Smooth muscle cell of bladder (primary cell): ENCODE results near the gene GIT2. TPM values are rescaled to one million over a fixed set of nuclear protein-coding genes. Genes with fewer than 3 reads are reported as not detected.

Experiments
- total RNA-seq: library from RNA; depleted of rRNA; stranded (reverse); fragments of >200 nt; gene quantifications from 2 replicates; pipeline ENCODE4 v1.2.3, GENCODE V29; 2014

Gene GIT2, protein sequence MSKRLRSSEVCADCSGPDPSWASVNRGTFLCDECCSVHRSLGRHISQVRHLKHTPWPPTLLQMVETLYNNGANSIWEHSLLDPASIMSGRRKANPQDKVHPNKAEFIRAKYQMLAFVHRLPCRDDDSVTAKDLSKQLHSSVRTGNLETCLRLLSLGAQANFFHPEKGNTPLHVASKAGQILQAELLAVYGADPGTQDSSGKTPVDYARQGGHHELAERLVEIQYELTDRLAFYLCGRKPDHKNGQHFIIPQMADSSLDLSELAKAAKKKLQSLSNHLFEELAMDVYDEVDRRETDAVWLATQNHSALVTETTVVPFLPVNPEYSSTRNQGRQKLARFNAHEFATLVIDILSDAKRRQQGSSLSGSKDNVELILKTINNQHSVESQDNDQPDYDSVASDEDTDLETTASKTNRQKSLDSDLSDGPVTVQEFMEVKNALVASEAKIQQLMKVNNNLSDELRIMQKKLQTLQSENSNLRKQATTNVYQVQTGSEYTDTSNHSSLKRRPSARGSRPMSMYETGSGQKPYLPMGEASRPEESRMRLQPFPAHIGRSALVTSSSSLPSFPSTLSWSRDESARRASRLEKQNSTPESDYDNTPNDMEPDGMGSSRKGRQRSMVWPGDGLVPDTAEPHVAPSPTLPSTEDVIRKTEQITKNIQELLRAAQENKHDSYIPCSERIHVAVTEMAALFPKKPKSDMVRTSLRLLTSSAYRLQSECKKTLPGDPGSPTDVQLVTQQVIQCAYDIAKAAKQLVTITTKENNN
- 27.7 and 35.8 TPM in 2 replicates for total RNA-seq

DNA sequence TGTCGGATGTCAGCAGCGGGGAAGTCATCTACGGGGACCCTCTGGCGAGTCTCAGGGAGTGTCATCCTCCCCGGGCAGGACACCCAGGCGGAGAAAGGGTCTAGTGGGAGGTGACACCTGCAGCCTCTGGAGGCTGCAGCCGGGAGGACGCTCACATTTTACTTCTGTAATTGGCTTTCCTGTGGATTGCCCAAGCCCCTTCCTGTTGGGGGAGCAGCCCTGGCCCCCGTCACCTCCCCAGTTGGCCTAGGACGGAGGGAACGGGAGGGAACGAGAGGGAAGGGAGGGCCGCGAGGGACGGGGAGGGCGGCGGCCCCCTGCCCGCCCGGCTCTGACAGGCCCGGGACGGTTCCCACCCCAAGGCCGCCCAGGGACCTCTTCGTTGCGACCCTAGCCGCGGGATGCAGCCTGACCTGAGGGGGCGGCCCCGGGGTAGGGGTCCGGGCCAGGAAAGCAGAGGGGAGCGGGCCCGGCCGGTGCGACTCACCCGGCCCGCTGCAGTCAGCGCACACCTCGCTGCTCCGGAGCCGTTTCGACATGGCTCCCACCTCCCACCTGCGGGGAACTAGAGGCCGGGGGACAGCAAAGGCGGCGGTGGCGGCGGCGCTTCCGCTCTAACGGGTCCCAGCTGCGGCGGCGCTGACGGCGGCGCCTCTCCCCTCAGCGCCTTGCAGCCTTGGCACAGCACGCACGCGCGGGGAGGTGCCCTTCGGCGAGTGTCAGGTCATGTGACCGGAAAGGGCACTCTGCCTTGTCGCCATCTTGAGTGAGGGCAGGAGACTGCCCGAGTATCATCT, at the start of gene GIT2:
GIT2 (minus strand) TSS at position 683 of the 797 bp plus-strand sequence; CDS start at position 539, 144 bp downstream.

DNA sequence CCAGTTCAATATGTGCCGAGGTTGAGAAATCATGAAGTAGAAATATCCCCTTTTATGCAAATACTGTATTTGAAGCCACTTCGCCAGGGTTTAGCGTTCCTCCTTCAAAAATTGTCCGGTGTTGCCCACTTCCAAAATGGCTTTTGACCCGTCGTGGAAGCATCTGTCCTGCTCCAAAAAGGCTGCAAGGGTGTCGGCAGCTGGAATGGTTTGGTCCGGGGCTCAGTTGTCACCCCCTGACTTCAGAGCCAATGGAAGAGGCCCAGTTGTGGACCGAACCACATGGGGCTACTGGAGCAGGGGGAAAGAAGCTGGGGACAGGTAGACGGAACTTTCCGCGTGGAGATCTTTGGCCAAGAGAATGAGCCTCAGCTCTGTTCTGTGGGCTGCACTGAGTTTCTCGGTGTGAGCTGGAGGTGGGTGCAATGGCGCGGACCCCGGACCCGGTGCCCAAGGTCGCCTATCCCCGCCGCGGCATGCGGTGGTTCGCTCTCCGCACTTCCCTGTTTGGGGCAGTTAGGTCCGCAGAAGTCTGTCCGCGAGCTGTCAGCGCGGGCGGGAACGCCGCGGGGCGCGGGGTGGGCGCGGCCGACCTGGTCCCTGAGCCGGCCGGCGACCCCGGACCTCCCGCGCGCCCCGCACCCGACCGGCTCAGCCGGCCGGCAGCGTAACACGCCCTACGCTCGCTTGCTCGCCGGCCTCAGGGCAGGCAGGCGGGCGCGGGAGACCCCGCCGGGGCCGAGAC, 2.9 kb upstream of the GIT2 start, which contains the start of gene ANKRD13A:
ANKRD13A (plus strand) TSS at position 527 of the 745 bp plus-strand sequence. CDS start 259 bp downstream, outside the sequence.

DNA sequence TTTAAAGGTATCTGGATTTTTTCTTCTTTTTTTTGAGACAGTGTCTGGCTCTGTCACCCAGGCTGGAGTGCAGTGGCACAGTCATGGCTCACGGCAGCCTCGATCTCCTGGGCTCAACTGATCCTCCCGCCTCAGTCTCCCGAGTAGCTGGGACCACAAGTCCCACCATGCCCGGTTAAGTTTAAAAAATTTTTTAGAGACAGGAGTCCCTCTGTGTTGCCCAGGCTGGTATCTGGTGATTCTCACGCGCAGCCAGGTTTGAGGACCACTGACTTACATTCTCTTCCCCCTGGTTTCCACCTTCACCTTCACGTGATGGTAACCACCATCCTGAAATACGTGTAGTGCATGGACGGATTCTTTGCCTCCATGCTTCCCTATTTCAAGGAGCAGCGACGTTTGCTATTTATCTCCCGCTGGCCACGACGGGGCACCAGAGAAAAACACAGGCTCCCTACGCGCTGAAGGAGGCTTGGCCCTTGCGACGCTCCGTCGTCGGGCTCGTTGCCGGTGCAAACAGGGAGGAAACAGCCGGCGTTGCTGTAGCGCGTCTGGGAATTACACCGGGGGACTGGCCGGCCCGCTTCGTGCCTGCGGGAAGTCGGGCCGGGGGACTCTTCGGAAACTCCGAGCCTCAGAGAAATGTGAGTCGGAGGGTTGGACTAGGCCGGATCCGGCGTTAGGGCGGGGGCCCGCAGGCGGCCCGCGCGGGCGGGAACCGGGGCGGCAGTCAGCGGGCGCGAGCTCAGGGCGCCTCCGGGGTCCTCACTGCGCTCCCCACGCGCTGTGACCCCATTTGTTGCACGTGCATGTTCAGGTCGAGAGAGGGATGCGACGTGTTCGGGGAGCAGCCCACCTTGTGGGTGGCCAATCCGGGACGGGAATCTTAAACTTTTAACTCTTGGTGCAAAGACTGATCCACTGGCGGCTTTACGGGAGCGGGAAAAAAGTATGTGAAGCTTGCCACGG, 96.1 kb downstream of the GIT2 start, which contains the start of gene TCHP:
TCHP (plus strand) TSS at position 492 of the 969 bp plus-strand sequence. CDS start 2,753 bp downstream, outside the sequence.

DNA sequence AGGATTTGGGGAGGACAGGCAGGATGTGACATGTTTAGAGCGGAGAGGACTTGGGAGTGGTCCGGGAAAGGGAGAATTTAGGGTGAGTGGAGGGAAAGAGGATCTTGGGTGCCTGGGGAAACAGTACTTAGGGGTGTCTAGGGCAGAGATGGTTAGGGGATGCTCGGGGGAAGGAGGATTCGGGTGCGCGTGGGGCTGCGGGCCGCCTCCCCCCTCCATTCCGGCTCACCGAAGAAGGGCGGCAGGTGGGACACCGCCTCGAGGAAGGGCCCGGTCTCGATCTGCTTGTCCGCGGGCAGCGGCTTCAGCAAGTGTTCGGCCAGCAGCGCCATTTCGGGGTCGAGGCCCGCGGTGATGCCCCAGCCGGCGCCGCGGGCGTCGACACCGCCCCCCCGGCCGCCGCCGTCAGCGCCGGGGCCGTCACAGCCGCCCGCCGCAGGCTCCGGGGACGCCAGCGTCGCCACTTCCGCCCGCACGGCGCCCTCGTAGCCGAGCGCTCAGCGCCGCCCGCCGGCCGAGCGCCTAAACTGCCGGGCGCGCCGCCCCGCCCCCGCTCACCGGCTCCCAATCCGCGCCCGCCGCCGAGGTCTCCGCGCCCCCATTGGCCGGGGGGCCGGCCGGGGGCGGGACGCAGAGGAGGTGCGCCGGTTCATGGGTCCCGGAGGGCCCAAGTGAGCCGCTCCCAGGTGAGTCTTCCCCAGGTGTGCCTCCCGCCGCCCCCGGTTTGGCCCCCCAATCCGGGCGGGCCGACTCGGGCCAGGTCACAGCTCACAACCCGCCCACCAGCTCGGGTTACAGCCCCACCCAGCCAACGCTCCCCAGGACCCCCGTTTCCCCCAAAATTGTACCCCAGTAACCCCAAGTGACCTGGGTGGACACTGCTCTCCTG, 115.9 kb downstream of the GIT2 start, which contains the start of gene GLTP:
GLTP (minus strand) TSS at position 499 of the 889 bp plus-strand sequence; CDS start at position 332, 167 bp downstream.

Other genes with a start within 250 kb of the GIT2 start
- 1.6 and 2.6 TPM in 2 replicates for gene TRPV4, start 163.0 kb downstream of the GIT2 start, total RNA-seq
- gene GLTP, start 115.8 kb downstream of the GIT2 start, total RNA-seq, result 51.2 and 58.2 TPM in 2 replicates
- gene TCHP, start 96.1 kb downstream of the GIT2 start, total RNA-seq, result 8.4 and 8.8 TPM in 2 replicates
- 81.1 TPM in 2 replicates for gene ANKRD13A, start 3.1 kb upstream of the GIT2 start, total RNA-seq
- 9.8 and 13.2 TPM in 2 replicates for gene C12orf76, start 52.2 kb upstream of the GIT2 start, total RNA-seq
- gene IFT81, start 128.0 kb upstream of the GIT2 start, total RNA-seq, result 28.3 and 34.3 TPM in 2 replicates